Neural cell (in vitro differentiated cells): ENCODE results near the gene SOBP. TPM values are rescaled to one million over a fixed set of nuclear protein-coding genes. Genes with fewer than 3 reads are reported as not detected.

ENCODE experiments used
- H2AFZ ChIP-seq: fragments of 200-600, 300-800 bp; sonication (generic), shearing (Covaris generic); 2 replicates; pipeline ENCODE4 v1.6.0; 2014; ENCODE audit warnings: low read depth, mild to moderate bottlenecking, antibody characterized with exemption, low read length, moderate library complexity
- H3F3A ChIP-seq: fragments of 200-600 bp; shearing (Covaris generic); 2 replicates; pipeline ENCODE4 v1.6.1; 2016; ENCODE audit warnings: mild to moderate bottlenecking, moderate library complexity, mixed read lengths, antibody characterized with exemption, low read length; ENCODE audit not compliant: insufficient read depth, poor library complexity, severe bottlenecking
- H3K27ac ChIP-seq: fragments of 200-600, 300-800 bp; sonication (generic), shearing (Covaris generic); 2 replicates; pipeline ENCODE4 v1.5.1; 2014; ENCODE audit warnings: mild to moderate bottlenecking, low read length, moderate library complexity
- H3K27me3 ChIP-seq: fragments of 300-800, 200-600 bp; sonication (generic), shearing (Covaris generic); 2 replicates; pipeline ENCODE4 v1.6.0; 2014; ENCODE audit warnings: mild to moderate bottlenecking, low read depth, low read length, moderate library complexity; ENCODE audit not compliant: insufficient read depth
- H3K36me3 ChIP-seq: fragments of 300-800, 200-600 bp; sonication (generic), shearing (Covaris generic); 2 replicates; pipeline ENCODE4 v1.5.1; 2014; ENCODE audit warnings: mild to moderate bottlenecking, antibody characterized with exemption, low read length, moderate library complexity; ENCODE audit not compliant: insufficient read depth
- H3K4me2 ChIP-seq: fragments of 300-800, 200-600 bp; sonication (generic), shearing (Covaris generic); 2 replicates; pipeline ENCODE4 v1.6.0; 2014; ENCODE audit warnings: mild to moderate bottlenecking, low read length
- H3K4me3 ChIP-seq: fragments of 300-800, 200-600 bp; sonication (generic), shearing (Covaris generic); 2 replicates; pipeline ENCODE4 v1.5.1; 2014; ENCODE audit warnings: mild to moderate bottlenecking, low read length, moderate library complexity
- H3K79me2 ChIP-seq: fragments of 200-600 bp; shearing (Covaris generic); replicated peaks from 2 replicates; pipeline ENCODE4 v1.6.0; 2014; ENCODE audit warnings: mild to moderate bottlenecking, low read length, moderate library complexity; ENCODE audit not compliant: insufficient read depth
- H3K9ac ChIP-seq: fragments of 300-800, 200-600 bp; sonication (generic), shearing (Covaris generic); 2 replicates; pipeline ENCODE4 v1.6.1; 2016; ENCODE audit warnings: mild to moderate bottlenecking, low read length, mixed read lengths
- H3K9me2 ChIP-seq: fragments of 200-600 bp; shearing (Covaris generic); 2 replicates; pipeline ENCODE4 v1.6.1; 2016; ENCODE audit warnings: mild to moderate bottlenecking, low read length, mixed read lengths; ENCODE audit not compliant: insufficient read depth
- H3K9me3 ChIP-seq: fragments of 200-600, 300-800 bp; sonication (generic), shearing (Covaris generic); 2 replicates; pipeline ENCODE4 v1.6.1; 2016; ENCODE audit warnings: mild to moderate bottlenecking, mixed run types, low read length, moderate library complexity, mixed read lengths
- H4K20me1 ChIP-seq: fragments of 200-600 bp; shearing (Covaris generic); 2 replicates; pipeline ENCODE4 v1.6.1; 2016; ENCODE audit warnings: mild to moderate bottlenecking, mixed run types; ENCODE audit not compliant: insufficient read depth
- EP300 ChIP-seq: fragments of 450-650 bp; conservative IDR thresholded peaks from 2 replicates; pipeline ENCODE4 v1.6.1; 2014; ENCODE audit warnings: antibody characterized with exemption, mild to moderate bottlenecking, moderate library complexity; ENCODE audit not compliant: poor library complexity, severe bottlenecking
- EZH2 ChIP-seq: fragments of 200-600, 300-800 bp; shearing (Covaris generic), sonication (generic); IDR thresholded peaks from 2 replicates; pipeline ENCODE4 v1.6.1; 2014; ENCODE audit warnings: antibody characterized with exemption, low read length, borderline replicate concordance, mild to moderate bottlenecking; ENCODE audit not compliant: insufficient read depth, poor library complexity, severe bottlenecking
- MXI1 ChIP-seq: fragments of 450-650 bp; conservative IDR thresholded peaks from 2 replicates; pipeline ENCODE4 v1.6.1; 2014; ENCODE audit warnings: antibody characterized with exemption, mild to moderate bottlenecking; ENCODE audit not compliant: poor library complexity, severe bottlenecking
- POLR2AphosphoS5 ChIP-seq: IDR thresholded peaks from 2 replicates; pipeline ENCODE4 v1.6.1; 2012
- RAD21 ChIP-seq: fragments of 450-650 bp; conservative IDR thresholded peaks from 2 replicates; pipeline ENCODE4 v1.6.1; 2014; ENCODE audit warnings: antibody characterized with exemption, mild to moderate bottlenecking, moderate library complexity
- SMC3 ChIP-seq: fragments of 450-650 bp; conservative IDR thresholded peaks from 2 replicates; pipeline ENCODE4 v1.6.1; 2014; ENCODE audit warnings: antibody characterized with exemption, mild to moderate bottlenecking, moderate library complexity; ENCODE audit not compliant: poor library complexity
- TAF1 ChIP-seq: IDR thresholded peaks from 2 replicates; pipeline ENCODE4 v1.6.1; 2012; ENCODE audit warnings: low read depth
- polyA plus RNA-seq: library from polyadenylated mRNA; depleted of rRNA; stranded (reverse); fragments of >200 nt; gene quantifications from 2 replicates; pipeline ENCODE4 v1.2.3, GENCODE V29; 2014
- TF ChIP-seq, protein P1 (sequence below): IDR thresholded peaks from 2 replicates; pipeline ENCODE4 v1.6.1; 2012; ENCODE audit warnings: borderline replicate concordance
- TF ChIP-seq, protein P2 (sequence below): fragments of 450-650 bp; IDR thresholded peaks from 2 replicates; pipeline ENCODE4 v1.5.1; 2014; ENCODE audit warnings: antibody characterized with exemption, mild to moderate bottlenecking, moderate library complexity; ENCODE audit not compliant: poor library complexity, severe bottlenecking

Gene SOBP
- polyA plus RNA-seq, 1 donor from 2014 or later = 16.4 TPM

- Histone ChIP-seq H3K9ac (peak overlapping the region; percentile 8), H3F3A (peaks cover 24% of the 10 kb centered on the region), H3K27me3 (no peaks in the 10 kb centered on the region), H3K27ac (peak overlapping the region; percentile 78), H4K20me1 (no peaks in the 10 kb centered on the region), H3K79me2 (peaks cover 3% of the 10 kb centered on the region), H2AFZ (no peak overlapping the region), H3K9me3 (no peaks in the 10 kb centered on the region), H3K9me2 (no peaks in the 10 kb centered on the region), H3K4me3 (peak overlapping the region; percentile 40), H3K4me2 (peak overlapping the region; percentile 20), H3K36me3 (no peaks in the 10 kb centered on the region)
- TF ChIP-seq POLR2AphosphoS5 (no peak), TAF1 (no peak), RAD21 (no peak), SMC3 (no peak), EZH2 (no peak), MXI1 (no peak), EP300 (no peak)
- TF ChIP-seq, protein P1, sequence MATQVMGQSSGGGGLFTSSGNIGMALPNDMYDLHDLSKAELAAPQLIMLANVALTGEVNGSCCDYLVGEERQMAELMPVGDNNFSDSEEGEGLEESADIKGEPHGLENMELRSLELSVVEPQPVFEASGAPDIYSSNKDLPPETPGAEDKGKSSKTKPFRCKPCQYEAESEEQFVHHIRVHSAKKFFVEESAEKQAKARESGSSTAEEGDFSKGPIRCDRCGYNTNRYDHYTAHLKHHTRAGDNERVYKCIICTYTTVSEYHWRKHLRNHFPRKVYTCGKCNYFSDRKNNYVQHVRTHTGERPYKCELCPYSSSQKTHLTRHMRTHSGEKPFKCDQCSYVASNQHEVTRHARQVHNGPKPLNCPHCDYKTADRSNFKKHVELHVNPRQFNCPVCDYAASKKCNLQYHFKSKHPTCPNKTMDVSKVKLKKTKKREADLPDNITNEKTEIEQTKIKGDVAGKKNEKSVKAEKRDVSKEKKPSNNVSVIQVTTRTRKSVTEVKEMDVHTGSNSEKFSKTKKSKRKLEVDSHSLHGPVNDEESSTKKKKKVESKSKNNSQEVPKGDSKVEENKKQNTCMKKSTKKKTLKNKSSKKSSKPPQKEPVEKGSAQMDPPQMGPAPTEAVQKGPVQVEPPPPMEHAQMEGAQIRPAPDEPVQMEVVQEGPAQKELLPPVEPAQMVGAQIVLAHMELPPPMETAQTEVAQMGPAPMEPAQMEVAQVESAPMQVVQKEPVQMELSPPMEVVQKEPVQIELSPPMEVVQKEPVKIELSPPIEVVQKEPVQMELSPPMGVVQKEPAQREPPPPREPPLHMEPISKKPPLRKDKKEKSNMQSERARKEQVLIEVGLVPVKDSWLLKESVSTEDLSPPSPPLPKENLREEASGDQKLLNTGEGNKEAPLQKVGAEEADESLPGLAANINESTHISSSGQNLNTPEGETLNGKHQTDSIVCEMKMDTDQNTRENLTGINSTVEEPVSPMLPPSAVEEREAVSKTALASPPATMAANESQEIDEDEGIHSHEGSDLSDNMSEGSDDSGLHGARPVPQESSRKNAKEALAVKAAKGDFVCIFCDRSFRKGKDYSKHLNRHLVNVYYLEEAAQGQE = no peak
- TF ChIP-seq, protein P2, sequence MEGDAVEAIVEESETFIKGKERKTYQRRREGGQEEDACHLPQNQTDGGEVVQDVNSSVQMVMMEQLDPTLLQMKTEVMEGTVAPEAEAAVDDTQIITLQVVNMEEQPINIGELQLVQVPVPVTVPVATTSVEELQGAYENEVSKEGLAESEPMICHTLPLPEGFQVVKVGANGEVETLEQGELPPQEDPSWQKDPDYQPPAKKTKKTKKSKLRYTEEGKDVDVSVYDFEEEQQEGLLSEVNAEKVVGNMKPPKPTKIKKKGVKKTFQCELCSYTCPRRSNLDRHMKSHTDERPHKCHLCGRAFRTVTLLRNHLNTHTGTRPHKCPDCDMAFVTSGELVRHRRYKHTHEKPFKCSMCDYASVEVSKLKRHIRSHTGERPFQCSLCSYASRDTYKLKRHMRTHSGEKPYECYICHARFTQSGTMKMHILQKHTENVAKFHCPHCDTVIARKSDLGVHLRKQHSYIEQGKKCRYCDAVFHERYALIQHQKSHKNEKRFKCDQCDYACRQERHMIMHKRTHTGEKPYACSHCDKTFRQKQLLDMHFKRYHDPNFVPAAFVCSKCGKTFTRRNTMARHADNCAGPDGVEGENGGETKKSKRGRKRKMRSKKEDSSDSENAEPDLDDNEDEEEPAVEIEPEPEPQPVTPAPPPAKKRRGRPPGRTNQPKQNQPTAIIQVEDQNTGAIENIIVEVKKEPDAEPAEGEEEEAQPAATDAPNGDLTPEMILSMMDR = no peak
Observed at GRCh38 chr6:107554918-107555317, 65.0 kb downstream of the SOBP start.

DNA sequence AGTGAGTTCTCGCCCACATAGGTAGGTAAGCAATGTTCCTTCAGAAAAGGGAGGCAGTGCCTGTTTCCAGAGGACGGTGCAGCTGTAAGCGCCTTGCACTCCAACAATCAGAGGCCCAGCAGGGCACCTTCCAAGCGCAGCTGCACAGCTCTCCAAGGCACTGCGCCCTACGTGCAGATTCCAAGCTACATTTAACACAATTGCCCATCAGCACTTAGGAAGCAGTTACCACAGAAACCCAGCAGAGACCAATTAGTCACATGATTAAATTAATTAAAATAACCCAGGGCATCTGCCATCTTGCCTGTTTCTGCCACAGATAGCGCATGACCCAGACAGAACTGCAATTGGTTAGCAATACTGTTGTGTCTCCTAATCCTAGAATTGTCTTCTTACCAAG, 65.5 kb downstream of the SOBP start:
- no peaks in the 10 kb centered on the region for H3K9me3 ChIP-seq
- peaks cover 3% of the 10 kb centered on the region for H3K79me2 ChIP-seq
- no peak overlapping the region for H2AFZ ChIP-seq
- H3K4me3 ChIP-seq = peak overlapping the region; percentile 40
- H3K36me3 ChIP-seq = peaks cover under 1% of the 10 kb centered on the region
- TF ChIP-seq EP300 = peak; percentile 36
- TF ChIP-seq MXI1 = no peak
- TF ChIP-seq, protein P1 = peak; percentile 83
- peak; percentile 75 for TF ChIP-seq POLR2AphosphoS5
- TF ChIP-seq RAD21 = no peak
- no peak for TF ChIP-seq EZH2
- TF ChIP-seq SMC3 = peak; percentile 13
- TF ChIP-seq, protein P2 = no peak
- H3K9ac ChIP-seq = peak overlapping the region; percentile 8
- H3K4me2 ChIP-seq = peak overlapping the region; percentile 20
- H3K27ac ChIP-seq = peak overlapping the region; percentile 78
- no peaks in the 10 kb centered on the region for H3K9me2 ChIP-seq
- no peaks in the 10 kb centered on the region for H3K27me3 ChIP-seq
- H4K20me1 ChIP-seq = no peaks in the 10 kb centered on the region
- peaks cover 24% of the 10 kb centered on the region for H3F3A ChIP-seq
